HCT116 (cell line): ENCODE measurements around the gene CDC42BPA. TPM values are rescaled to one million over a fixed set of nuclear protein-coding genes. Genes with fewer than 3 reads are reported as not detected.

Experiments
- ATAC-seq: fragments of 200-7000 bp; cut with Tn5 transposase; 2 replicates; pipeline ENCODE4 v1.9.1; 2020; ENCODE audit warnings: mild to moderate bottlenecking, moderate library complexity
- BruUV-seq: library from RNA; stranded (reverse); fragments of 400-500 nt; replicated peaks from 2 replicates; lab custom pipeline; 2021; lab: Mats Ljungman, UMichigan
- CTCF ChIA-PET: fragments of 300-600 bp; sonication (Branson Sonifier 250); formaldehyde crosslinking; loops from one replicate; lab custom pipeline; 2021; ENCODE audit warnings: antibody characterized with exemption; lab: Charles Lee
- POLR2A ChIA-PET: fragments of 300-600, 350-600 bp; sonication (Branson Sonifier 250); formaldehyde crosslinking; loops from one replicate; lab custom pipeline; 2021; ENCODE audit warnings: antibody characterized with exemption; lab: Charles Lee
- RAD21 ChIA-PET, 2 experiments: fragments of 300-600 bp; sonication (Branson Sonifier 250); formaldehyde crosslinking; loops; one replicate each; lab custom pipeline; 2023; ENCODE audit warnings: low total read pairs in 2 of 2; ENCODE audit not compliant: uncharacterized antibody in 2 of 2, unreplicated experiment in 2 of 2, low non-redundant PET in 1 of 2; lab: Charles Lee
- DNase-seq: peaks from one replicate; pipeline ENCODE4 v3.0.0-alpha.2; 2010; ENCODE audit warnings: low read depth, low spot score
- H2AFZ ChIP-seq: fragments of 200-600 bp; shearing (Covaris generic), sonication (generic); 2 replicates; pipeline ENCODE4 v1.6.1; 2017; ENCODE audit warnings: low read depth, mixed run types, mixed read lengths, antibody characterized with exemption, low read length; ENCODE audit not compliant: poor library complexity, severe bottlenecking
- H3K27ac ChIP-seq: 2 replicates; pipeline ENCODE4 v1.5.1; 2012; ENCODE audit warnings: low read depth, low read length
- H3K27me3 ChIP-seq: fragments of 200-600 bp; sonication (generic); 2 replicates; pipeline ENCODE4 v1.6.1; 2016; ENCODE audit warnings: mixed run types, low read length, mixed read lengths; ENCODE audit not compliant: insufficient read depth
- H3K36me3 ChIP-seq, 2 experiments: fragments of 200-500 bp in 1 of 2; fragments of 200-600 bp in 1 of 2; sonication (Bioruptor generic) in 1 of 2; sonication (generic) in 1 of 2; 2 replicates each; pipeline versions ENCODE4 v1.5.1 to v1.6.1; 2014 to 2016; ENCODE audit warnings: low read length in 2 of 2, inconsistent platforms in 1 of 2, mixed read lengths in 1 of 2, mixed run types in 1 of 2; ENCODE audit not compliant: insufficient read depth in 2 of 2, control insufficient read depth in 1 of 2
- H3K4me1 ChIP-seq, 2 experiments: fragments of 200-600 bp in 1 of 2; sonication (generic) in 1 of 2; 2 replicates each; pipeline versions ENCODE4 v1.5.1 to v1.6.1; 2012 to 2017; ENCODE audit warnings: low read length in 2 of 2, inconsistent platforms in 1 of 2, mild to moderate bottlenecking in 1 of 2, mixed read lengths in 1 of 2, mixed run types in 1 of 2, moderate library complexity in 1 of 2; ENCODE audit not compliant: insufficient read depth in 2 of 2, control insufficient read depth in 1 of 2
- H3K4me2 ChIP-seq: fragments of 200-600 bp; sonication (generic); 2 replicates; pipeline ENCODE4 v1.6.1; 2017; ENCODE audit warnings: mixed run types, low read length, mixed read lengths
- H3K4me3 ChIP-seq, 2 experiments: fragments of 200-600 bp in 1 of 2; sonication (generic) in 1 of 2; replicated peaks in 1 of 2; 2 replicates each; pipeline ENCODE4 v1.5.1; 2011 to 2016; ENCODE audit warnings: low read length in 2 of 2, control low read depth in 1 of 2, low read depth in 1 of 2, mild to moderate bottlenecking in 1 of 2, mixed read lengths in 1 of 2, mixed run types in 1 of 2
- H3K79me2 ChIP-seq: fragments of 200-600 bp; sonication (generic); 2 replicates; pipeline ENCODE4 v1.6.1; 2017; ENCODE audit warnings: mild to moderate bottlenecking, mixed run types, low read length, moderate library complexity, mixed read lengths; ENCODE audit not compliant: insufficient read depth
- H3K9ac ChIP-seq: fragments of 200-600 bp; sonication (generic); 2 replicates; pipeline ENCODE4 v1.6.1; 2016; ENCODE audit warnings: low read length, mixed read lengths
- H3K9me2 ChIP-seq: fragments of 200-600 bp; sonication (generic), shearing (Covaris generic); 2 replicates; pipeline ENCODE4 v1.6.1; 2017; ENCODE audit warnings: mixed run types, mild to moderate bottlenecking, moderate library complexity; ENCODE audit not compliant: insufficient read depth
- H3K9me3 ChIP-seq, 2 experiments: fragments of 200-500 bp in 1 of 2; fragments of 200-600 bp in 1 of 2; sonication (Bioruptor generic) in 1 of 2; sonication (generic) in 1 of 2; 2 replicates each; pipeline ENCODE4 v1.6.1; 2014 to 2017; ENCODE audit warnings: low read length in 2 of 2, mixed read lengths in 2 of 2, inconsistent platforms in 1 of 2, low read depth in 1 of 2, mild to moderate bottlenecking in 1 of 2, mixed run types in 1 of 2, moderate library complexity in 1 of 2; ENCODE audit not compliant: control insufficient read depth in 1 of 2, insufficient read depth in 1 of 2
- H4K20me1 ChIP-seq: fragments of 200-600 bp; sonication (generic), shearing (Covaris generic); 2 replicates; pipeline ENCODE4 v1.6.1; 2017; ENCODE audit warnings: mixed run types, mild to moderate bottlenecking, moderate library complexity; ENCODE audit not compliant: insufficient read depth
- CEBPB ChIP-seq: IDR thresholded peaks from 2 replicates; pipeline ENCODE4 v1.6.1; 2012; ENCODE audit warnings: low read depth
- EGR1 ChIP-seq: IDR thresholded peaks from 2 replicates; pipeline ENCODE4 v1.6.1; 2012; ENCODE audit warnings: low read depth
- EZH2 ChIP-seq: fragments of 200-600 bp; sonication (generic); IDR thresholded peaks from 2 replicates; pipeline ENCODE4 v1.6.1; 2017; ENCODE audit warnings: antibody characterized with exemption, mixed run types
- EZH2phosphoT487 ChIP-seq: fragments of 200-600 bp; IDR thresholded peaks from 2 replicates; pipeline ENCODE4 v1.6.1; 2018; ENCODE audit warnings: antibody characterized with exemption, borderline replicate concordance
- FOSL1 ChIP-seq: IDR thresholded peaks from 2 replicates; pipeline ENCODE4 v1.6.1; 2012; ENCODE audit warnings: low read depth
- JUND ChIP-seq: IDR thresholded peaks from 2 replicates; pipeline ENCODE4 v1.6.1; 2012
- MAX ChIP-seq: IDR thresholded peaks from 2 replicates; pipeline ENCODE4 v1.6.1; 2012
- POLR2A ChIP-seq: IDR thresholded peaks from 2 replicates; pipeline ENCODE4 v1.7.0; 2011; ENCODE audit warnings: borderline replicate concordance; ENCODE audit not compliant: insufficient read depth, insufficient read length; ENCODE audit errors: extremely low read depth
- RAD21 ChIP-seq: IDR thresholded peaks from 2 replicates; pipeline ENCODE4 v1.6.1; 2012; ENCODE audit warnings: low read depth, mild to moderate bottlenecking
- SIN3A ChIP-seq: IDR thresholded peaks from 2 replicates; pipeline ENCODE4 v1.6.1; 2012; ENCODE audit warnings: low read depth
- SP1 ChIP-seq: IDR thresholded peaks from 2 replicates; pipeline ENCODE4 v1.6.1; 2012; ENCODE audit warnings: low read depth
- SRF ChIP-seq: IDR thresholded peaks from 2 replicates; pipeline ENCODE4 v1.6.1; 2012; ENCODE audit warnings: low read depth
- TCF7L2 ChIP-seq: IDR thresholded peaks from 2 replicates; pipeline ENCODE4 v1.7.0; 2011; ENCODE audit warnings: borderline replicate concordance, inconsistent platforms; ENCODE audit not compliant: insufficient read depth, insufficient read length; ENCODE audit errors: extremely low read depth
- YY1 ChIP-seq: IDR thresholded peaks from 2 replicates; pipeline ENCODE4 v1.6.1; 2011; ENCODE audit warnings: low read length, low read depth, moderate library complexity, mild to moderate bottlenecking; ENCODE audit not compliant: insufficient replicate concordance; ENCODE audit errors: extremely low read depth
- ZFX ChIP-seq: fragments of 450-650 bp; IDR thresholded peaks from 2 replicates; pipeline ENCODE4 v1.6.1; 2017
- ZNF274 ChIP-seq: fragments of 200-500 bp; sonication (Bioruptor generic); IDR thresholded peaks from 2 replicates; pipeline ENCODE4 v1.6.1; 2014; ENCODE audit warnings: mild to moderate bottlenecking, low read depth, low read length, inconsistent platforms
- intact Hi-C: fragments of 100-400 bp; cut with micrococcal nuclease; formaldehyde crosslinking; loops from 2 replicates; pipeline ENCODE4 v1.10.0; 2022
- total RNA-seq: library from RNA; stranded (reverse); gene quantifications from one replicate; pipeline ENCODE4 v1.2.1, GENCODE V29; 2021; ENCODE audit not compliant: unreplicated experiment
- TF ChIP-seq, protein P1 (sequence below): IDR thresholded peaks from 2 replicates; pipeline ENCODE4 v1.6.1; 2012; ENCODE audit warnings: low read depth
- TF ChIP-seq, protein P2 (sequence below), 3 experiments: fragments of 200-600 bp in 1 of 3; sonication (generic) in 1 of 3; IDR thresholded peaks in 2 of 3; conservative IDR thresholded peaks in 1 of 3; 2 replicates each; pipeline ENCODE4 v1.5.1; 2012 to 2017; ENCODE audit warnings: low read depth in 2 of 3, low read length in 2 of 3, antibody characterized with exemption in 1 of 3, borderline replicate concordance in 1 of 3, control low read depth in 1 of 3, mild to moderate bottlenecking in 1 of 3, mixed read lengths in 1 of 3, mixed run types in 1 of 3, moderate library complexity in 1 of 3; ENCODE audit not compliant: insufficient read depth in 1 of 3
- TF ChIP-seq, protein P3 (sequence below): IDR thresholded peaks from 2 replicates; pipeline ENCODE4 v1.6.1; 2011; ENCODE audit warnings: mild to moderate bottlenecking, low read length, moderate library complexity; ENCODE audit not compliant: insufficient replicate concordance; ENCODE audit errors: extremely low read depth

The CDC42BPA gene
- total RNA-seq, 1 experiment from 2014 or later = 44.0 TPM

DNA sequence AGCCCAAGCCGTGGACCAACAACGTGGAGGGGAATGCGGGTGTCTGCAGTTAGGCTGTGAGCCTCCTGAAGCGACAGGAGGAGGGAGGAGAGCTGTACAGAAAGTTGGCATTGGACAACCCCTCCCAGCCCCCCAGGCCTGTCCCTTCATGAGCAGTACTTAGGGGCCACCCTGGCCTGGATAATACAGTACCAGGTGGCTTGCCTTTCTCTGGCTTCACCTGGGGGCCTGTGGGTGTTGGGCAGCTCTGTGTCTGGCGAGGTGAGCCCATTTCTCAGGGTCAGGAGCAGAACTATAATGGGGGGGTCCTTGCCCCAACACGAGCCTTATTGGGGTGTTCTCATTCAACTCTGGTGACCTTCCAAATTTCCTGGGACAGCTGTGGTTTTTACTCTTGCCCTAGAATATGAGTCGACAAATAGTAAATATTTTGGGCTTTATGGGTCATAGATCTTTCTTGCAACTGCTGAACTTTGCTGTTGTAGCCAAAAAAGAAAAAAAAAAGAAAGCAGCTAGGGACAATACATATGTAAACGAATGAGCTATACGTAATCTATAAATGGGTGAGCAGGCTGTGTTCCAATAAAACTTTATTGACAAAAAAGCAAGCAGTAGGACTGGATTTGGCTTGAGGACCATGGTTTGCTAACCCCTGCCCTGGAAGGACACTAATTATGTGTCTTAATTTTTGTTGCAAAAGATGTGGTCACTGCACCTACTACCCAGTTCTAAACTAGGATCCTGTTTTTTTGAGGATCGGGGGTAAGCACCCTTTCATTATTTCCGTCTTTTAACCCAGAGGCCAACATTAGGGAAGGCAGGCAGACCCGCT lies 366.8 kb downstream of the CDC42BPA start:
- no peak for TF ChIP-seq MAX
- TF ChIP-seq SIN3A = no peak
- TF ChIP-seq, protein P1, sequence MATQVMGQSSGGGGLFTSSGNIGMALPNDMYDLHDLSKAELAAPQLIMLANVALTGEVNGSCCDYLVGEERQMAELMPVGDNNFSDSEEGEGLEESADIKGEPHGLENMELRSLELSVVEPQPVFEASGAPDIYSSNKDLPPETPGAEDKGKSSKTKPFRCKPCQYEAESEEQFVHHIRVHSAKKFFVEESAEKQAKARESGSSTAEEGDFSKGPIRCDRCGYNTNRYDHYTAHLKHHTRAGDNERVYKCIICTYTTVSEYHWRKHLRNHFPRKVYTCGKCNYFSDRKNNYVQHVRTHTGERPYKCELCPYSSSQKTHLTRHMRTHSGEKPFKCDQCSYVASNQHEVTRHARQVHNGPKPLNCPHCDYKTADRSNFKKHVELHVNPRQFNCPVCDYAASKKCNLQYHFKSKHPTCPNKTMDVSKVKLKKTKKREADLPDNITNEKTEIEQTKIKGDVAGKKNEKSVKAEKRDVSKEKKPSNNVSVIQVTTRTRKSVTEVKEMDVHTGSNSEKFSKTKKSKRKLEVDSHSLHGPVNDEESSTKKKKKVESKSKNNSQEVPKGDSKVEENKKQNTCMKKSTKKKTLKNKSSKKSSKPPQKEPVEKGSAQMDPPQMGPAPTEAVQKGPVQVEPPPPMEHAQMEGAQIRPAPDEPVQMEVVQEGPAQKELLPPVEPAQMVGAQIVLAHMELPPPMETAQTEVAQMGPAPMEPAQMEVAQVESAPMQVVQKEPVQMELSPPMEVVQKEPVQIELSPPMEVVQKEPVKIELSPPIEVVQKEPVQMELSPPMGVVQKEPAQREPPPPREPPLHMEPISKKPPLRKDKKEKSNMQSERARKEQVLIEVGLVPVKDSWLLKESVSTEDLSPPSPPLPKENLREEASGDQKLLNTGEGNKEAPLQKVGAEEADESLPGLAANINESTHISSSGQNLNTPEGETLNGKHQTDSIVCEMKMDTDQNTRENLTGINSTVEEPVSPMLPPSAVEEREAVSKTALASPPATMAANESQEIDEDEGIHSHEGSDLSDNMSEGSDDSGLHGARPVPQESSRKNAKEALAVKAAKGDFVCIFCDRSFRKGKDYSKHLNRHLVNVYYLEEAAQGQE = no peak
- TF ChIP-seq ZFX = no peak
- no peak for TF ChIP-seq EGR1
- no peak for TF ChIP-seq CEBPB
- TF ChIP-seq, protein P2, sequence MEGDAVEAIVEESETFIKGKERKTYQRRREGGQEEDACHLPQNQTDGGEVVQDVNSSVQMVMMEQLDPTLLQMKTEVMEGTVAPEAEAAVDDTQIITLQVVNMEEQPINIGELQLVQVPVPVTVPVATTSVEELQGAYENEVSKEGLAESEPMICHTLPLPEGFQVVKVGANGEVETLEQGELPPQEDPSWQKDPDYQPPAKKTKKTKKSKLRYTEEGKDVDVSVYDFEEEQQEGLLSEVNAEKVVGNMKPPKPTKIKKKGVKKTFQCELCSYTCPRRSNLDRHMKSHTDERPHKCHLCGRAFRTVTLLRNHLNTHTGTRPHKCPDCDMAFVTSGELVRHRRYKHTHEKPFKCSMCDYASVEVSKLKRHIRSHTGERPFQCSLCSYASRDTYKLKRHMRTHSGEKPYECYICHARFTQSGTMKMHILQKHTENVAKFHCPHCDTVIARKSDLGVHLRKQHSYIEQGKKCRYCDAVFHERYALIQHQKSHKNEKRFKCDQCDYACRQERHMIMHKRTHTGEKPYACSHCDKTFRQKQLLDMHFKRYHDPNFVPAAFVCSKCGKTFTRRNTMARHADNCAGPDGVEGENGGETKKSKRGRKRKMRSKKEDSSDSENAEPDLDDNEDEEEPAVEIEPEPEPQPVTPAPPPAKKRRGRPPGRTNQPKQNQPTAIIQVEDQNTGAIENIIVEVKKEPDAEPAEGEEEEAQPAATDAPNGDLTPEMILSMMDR (IDR thresholded peaks at IDR 0.05 in 2 of 3, conservative IDR thresholded peaks at IDR 0.05 in 1 of 3; ENCODE audit: borderline replicate concordance in 1 of 3, insufficient read depth in 1 of 3, low read depth in 2 of 3, low read length in 2 of 3) = no peak
- TF ChIP-seq TCF7L2 = no peak
- TF ChIP-seq SRF = no peak
- TF ChIP-seq SP1 = no peak
- no peak for TF ChIP-seq RAD21
- TF ChIP-seq, protein P3, sequence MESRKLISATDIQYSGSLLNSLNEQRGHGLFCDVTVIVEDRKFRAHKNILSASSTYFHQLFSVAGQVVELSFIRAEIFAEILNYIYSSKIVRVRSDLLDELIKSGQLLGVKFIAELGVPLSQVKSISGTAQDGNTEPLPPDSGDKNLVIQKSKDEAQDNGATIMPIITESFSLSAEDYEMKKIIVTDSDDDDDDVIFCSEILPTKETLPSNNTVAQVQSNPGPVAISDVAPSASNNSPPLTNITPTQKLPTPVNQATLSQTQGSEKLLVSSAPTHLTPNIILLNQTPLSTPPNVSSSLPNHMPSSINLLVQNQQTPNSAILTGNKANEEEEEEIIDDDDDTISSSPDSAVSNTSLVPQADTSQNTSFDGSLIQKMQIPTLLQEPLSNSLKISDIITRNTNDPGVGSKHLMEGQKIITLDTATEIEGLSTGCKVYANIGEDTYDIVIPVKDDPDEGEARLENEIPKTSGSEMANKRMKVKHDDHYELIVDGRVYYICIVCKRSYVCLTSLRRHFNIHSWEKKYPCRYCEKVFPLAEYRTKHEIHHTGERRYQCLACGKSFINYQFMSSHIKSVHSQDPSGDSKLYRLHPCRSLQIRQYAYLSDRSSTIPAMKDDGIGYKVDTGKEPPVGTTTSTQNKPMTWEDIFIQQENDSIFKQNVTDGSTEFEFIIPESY = no peak
- no peak for TF ChIP-seq ZNF274
- TF ChIP-seq EZH2 = no peak
- TF ChIP-seq FOSL1 = no peak
- TF ChIP-seq EZH2phosphoT487 = no peak
- no peak for TF ChIP-seq POLR2A
- no peak for TF ChIP-seq JUND
- TF ChIP-seq YY1 = no peak
- Histone ChIP-seq H3K36me3 (no peaks in the 10 kb centered on the region), H3K27me3 (no peaks in the 10 kb centered on the region), H2AFZ (no peak overlapping the region), H3K27ac (no peak overlapping the region), H3K79me2 (0 out of 2 replicates have a peak, but pooled peaks cover 3% of the 10 kb centered on the region), H3K4me2 (no peak overlapping the region), H3K9ac (no peak overlapping the region), H3K4me1 (peaks cover 0 to 4% of the 10 kb centered on the region in 2 experiments; a peak in 1 of 4 replicates), H3K9me2 (no peaks in the 10 kb centered on the region), H3K4me3 (no peak overlapping the region), H4K20me1 (no peaks in the 10 kb centered on the region), H3K9me3 (no peaks in the 10 kb centered on the region)
- intact Hi-C loops = no loop called here
- ATAC-seq (no peak), DNase-seq (no peak)
- POLR2A ChIA-PET = no interaction called here
- no TSS peak for BruUV-seq
- RAD21 ChIA-PET = no interaction called here
- CTCF ChIA-PET = no interaction called here
